GM23338 (cell line): ENCODE measurements around the gene PYCR2. TPM values are rescaled to one million over a fixed set of nuclear protein-coding genes. Genes with fewer than 3 reads are reported as not detected.

ENCODE experiments used
- ATAC-seq: fragments of 200-7000 bp; cut with Tn5 transposase; 3 replicates; pipeline ENCODE4 v1.9.1; 2020
- DNase-seq: peaks from one replicate; pipeline ENCODE4 v3.0.0-alpha.2; 2015; ENCODE audit warnings: low spot score
- H2AFZ ChIP-seq: fragments of 200-600 bp; sonication (generic); 2 replicates; pipeline ENCODE4 v1.8.0; 2016; ENCODE audit warnings: antibody characterized with exemption, mild to moderate bottlenecking, moderate library complexity
- H3F3A ChIP-seq: fragments of 200-600 bp; sonication (generic); replicated peaks from 2 replicates; pipeline ENCODE4 v1.8.0; 2017; ENCODE audit warnings: antibody characterized with exemption, mixed run types, low read depth
- H3K27ac ChIP-seq: fragments of 200-600 bp; sonication (generic); 2 replicates; pipeline ENCODE4 v1.6.1; 2016; ENCODE audit warnings: low read depth
- H3K27me3 ChIP-seq: fragments of 200-600 bp; sonication (generic); 2 replicates; pipeline ENCODE4 v1.8.0; 2016; ENCODE audit warnings: mild to moderate bottlenecking, mixed run types, moderate library complexity; ENCODE audit not compliant: insufficient read depth
- H3K36me3 ChIP-seq: fragments of 200-600 bp; sonication (generic); 2 replicates; pipeline ENCODE4 v1.8.0; 2016; ENCODE audit warnings: mild to moderate bottlenecking; ENCODE audit not compliant: insufficient read depth
- H3K4me1 ChIP-seq: fragments of 200-600 bp; sonication (generic); 2 replicates; pipeline ENCODE4 v1.8.0; 2016; ENCODE audit warnings: mild to moderate bottlenecking, moderate library complexity; ENCODE audit not compliant: insufficient read depth
- H3K4me2 ChIP-seq: fragments of 200-600 bp; sonication (generic); 2 replicates; pipeline ENCODE4 v1.7.1; 2017; ENCODE audit warnings: mixed run types
- H3K4me3 ChIP-seq: fragments of 200-600 bp; sonication (generic); 2 replicates; pipeline ENCODE4 v1.6.1; 2016; ENCODE audit warnings: mixed run types
- H3K79me2 ChIP-seq: fragments of 200-600 bp; sonication (generic); replicated peaks from 2 replicates; pipeline ENCODE4 v1.8.0; 2017; ENCODE audit warnings: mild to moderate bottlenecking; ENCODE audit not compliant: insufficient read depth
- H3K9me2 ChIP-seq: fragments of 200-600 bp; sonication (generic); 2 replicates; pipeline ENCODE4 v1.8.0; 2017; ENCODE audit not compliant: insufficient read depth
- H4K20me1 ChIP-seq: fragments of 200-600 bp; sonication (generic); replicated peaks from 2 replicates; pipeline ENCODE4 v1.8.0; 2017; ENCODE audit warnings: mild to moderate bottlenecking; ENCODE audit not compliant: insufficient read depth
- H3K27ac Mint-ChIP-seq: 2 replicates; pipeline ENCODE4 v1.8.0; 2020; ENCODE audit warnings: inconsistent platforms, mild to moderate bottlenecking, moderate library complexity, mixed read lengths
- H3K27me3 Mint-ChIP-seq: 3 replicates; pipeline ENCODE4 v1.8.0; 2022; ENCODE audit warnings: low read depth, mild to moderate bottlenecking, moderate library complexity, mixed read lengths, inconsistent platforms; ENCODE audit not compliant: insufficient read depth, poor library complexity
- H3K36me3 Mint-ChIP-seq: 3 replicates; pipeline ENCODE4 v1.8.0; 2021; ENCODE audit warnings: low read depth, mild to moderate bottlenecking, inconsistent platforms, moderate library complexity, mixed read lengths
- H3K4me1 Mint-ChIP-seq: 3 replicates; pipeline ENCODE4 v1.8.0; 2020; ENCODE audit warnings: mild to moderate bottlenecking, inconsistent platforms, mixed read lengths
- H3K4me3 Mint-ChIP-seq: 3 replicates; pipeline ENCODE4 v1.8.0; 2021; ENCODE audit warnings: moderate library complexity, mild to moderate bottlenecking, inconsistent platforms, mixed read lengths
- H3K9me3 Mint-ChIP-seq: 3 replicates; pipeline ENCODE4 v1.8.0; 2020; ENCODE audit warnings: moderate library complexity, mild to moderate bottlenecking, inconsistent platforms, mixed read lengths
- CREB1 ChIP-seq: fragments of 250-450 bp; sonication (Bioruptor Pico); IDR thresholded peaks from 2 replicates; pipeline ENCODE4 v1.5.0; 2020; ENCODE audit warnings: low read depth, mild to moderate bottlenecking, moderate library complexity
- ETS1 ChIP-seq: IDR thresholded peaks from 2 replicates; pipeline ENCODE4 v1.6.1; 2016; ENCODE audit warnings: antibody characterized with exemption
- EZH2phosphoT487 ChIP-seq: fragments of 200-600 bp; sonication (generic); IDR thresholded peaks from one replicate; pipeline ENCODE4 v1.8.1; 2018; ENCODE audit warnings: antibody characterized with exemption; ENCODE audit not compliant: unreplicated experiment
- JUNB ChIP-seq: IDR thresholded peaks from one replicate; pipeline ENCODE4 v1.6.1; 2016; ENCODE audit warnings: antibody characterized with exemption; ENCODE audit not compliant: unreplicated experiment
- REST ChIP-seq: IDR thresholded peaks from one replicate; pipeline ENCODE4 v1.6.1; 2018; ENCODE audit warnings: antibody characterized with exemption; ENCODE audit not compliant: unreplicated experiment
- STAT1 ChIP-seq: IDR thresholded peaks from one replicate; pipeline ENCODE4 v1.6.1; 2016; ENCODE audit warnings: antibody characterized with exemption; ENCODE audit not compliant: unreplicated experiment
- ZNF331 ChIP-seq: fragments of 250-450 bp; sonication (Bioruptor Pico); IDR thresholded peaks from 2 replicates; pipeline ENCODE4 v1.5.0; 2020; ENCODE audit warnings: low read depth, mild to moderate bottlenecking, moderate library complexity
- ZNF462 ChIP-seq: fragments of 250-450 bp; sonication (Bioruptor Pico); IDR thresholded peaks from 2 replicates; pipeline ENCODE4 v1.5.0; 2020; ENCODE audit warnings: mild to moderate bottlenecking, moderate library complexity
- polyA plus RNA-seq: library from polyadenylated mRNA; unstranded; fragments of >200 nt; fragmentation: Nextera tagmentation; extraction: Ambion mirVana; gene quantifications from 2 replicates; pipeline ENCODE4 v1.2.1, GENCODE V29; 2016
- total RNA-seq: library from RNA; depleted of rRNA; stranded (reverse); fragments of >200 nt; shearing (Covaris generic); gene quantifications from 2 replicates; pipeline ENCODE4 v1.2.3, GENCODE V29; 2014

Gene PYCR2
- total and polyA plus RNA-seq, 2 experiments from 2014 or later: 89.1 to 109 TPM

GRCh38 chr1:225887030-225887314 lies 37.1 kb downstream of the PYCR2 start:
- Histone ChIP-seq H3K36me3 (no peaks in the 10 kb centered on the region), H3K27ac (no peak overlapping the region), H3K4me2 (peak overlapping the region; percentile 81), H2AFZ (no peak overlapping the region), H3F3A (peaks cover 18% of the 10 kb centered on the region), H3K27me3 (no peaks in the 10 kb centered on the region), H3K4me1 (peaks cover 33% of the 10 kb centered on the region), H4K20me1 (no peaks in the 10 kb centered on the region), H3K4me3 (peak overlapping the region; percentile 55; the same call in 1 of the 2 replicates), H3K9me2 (no peaks in the 10 kb centered on the region), H3K79me2 (peaks cover 9% of the 10 kb centered on the region; the same call in 1 of the 2 replicates)
- ATAC-seq (no peak), DNase-seq (no peak)
- Mint-ChIP-seq H3K36me3 (no peaks in the 10 kb centered on the region), H3K4me3 (peak overlapping the region; percentile 62), H3K4me1 (peaks cover 43% of the 10 kb centered on the region), H3K27ac (no peak overlapping the region), H3K27me3 (peaks cover 26% of the 10 kb centered on the region), H3K9me3 (no peaks in the 10 kb centered on the region)
- no peak for TF ChIP-seq ETS1

- peaks cover 26% of the 10 kb centered on the region for H3K27me3 Mint-ChIP-seq
- Histone ChIP-seq H3F3A (peaks cover 18% of the 10 kb centered on the region), H4K20me1 (no peaks in the 10 kb centered on the region), H3K9me2 (no peaks in the 10 kb centered on the region), H3K27me3 (no peaks in the 10 kb centered on the region), H3K4me1 (peaks cover 33% of the 10 kb centered on the region), H3K79me2 (peaks cover 15% of the 10 kb centered on the region), H3K36me3 (no peaks in the 10 kb centered on the region), H2AFZ (no peak overlapping the region), H3K27ac (no peak overlapping the region), H3K4me3 (no peak overlapping the region), H3K4me2 (peak overlapping the region; percentile 81; the same call in 1 of the 2 replicates)
- TF ChIP-seq EZH2phosphoT487: no peak
- no peak for TF ChIP-seq ZNF331 (CRISPR knock-in tag)
- TF ChIP-seq ETS1: no peak
- no peak for TF ChIP-seq ZNF462 (CRISPR knock-in tag)
- no peak for TF ChIP-seq STAT1
- no peak for TF ChIP-seq JUNB
- TF ChIP-seq CREB1 (CRISPR knock-in tag): no peak
- TF ChIP-seq REST: no peak
- DNase-seq: no peak
- no peaks in the 10 kb centered on the region for H3K36me3 Mint-ChIP-seq
- H3K4me3 Mint-ChIP-seq: peak overlapping the region; percentile 62; the same call in 1 of the 3 replicates
- no peak overlapping the region for H3K27ac Mint-ChIP-seq
- H3K9me3 Mint-ChIP-seq: no peaks in the 10 kb centered on the region
- H3K4me1 Mint-ChIP-seq: peaks cover 41% of the 10 kb centered on the region
- ATAC-seq: no peak
Observed at GRCh38 chr1:225886159-225887029, 37.7 kb downstream of the PYCR2 start.
